ENCODE measurements around the gene BRF1. TPM values are rescaled to one million over a fixed set of nuclear protein-coding genes. Genes with fewer than 3 reads are reported as not detected.

The BRF1 gene
- polyA plus RNA-seq, 1 of the 3 experiments (the other 2 are of a cell fraction) = 15.7 TPM

DNA sequence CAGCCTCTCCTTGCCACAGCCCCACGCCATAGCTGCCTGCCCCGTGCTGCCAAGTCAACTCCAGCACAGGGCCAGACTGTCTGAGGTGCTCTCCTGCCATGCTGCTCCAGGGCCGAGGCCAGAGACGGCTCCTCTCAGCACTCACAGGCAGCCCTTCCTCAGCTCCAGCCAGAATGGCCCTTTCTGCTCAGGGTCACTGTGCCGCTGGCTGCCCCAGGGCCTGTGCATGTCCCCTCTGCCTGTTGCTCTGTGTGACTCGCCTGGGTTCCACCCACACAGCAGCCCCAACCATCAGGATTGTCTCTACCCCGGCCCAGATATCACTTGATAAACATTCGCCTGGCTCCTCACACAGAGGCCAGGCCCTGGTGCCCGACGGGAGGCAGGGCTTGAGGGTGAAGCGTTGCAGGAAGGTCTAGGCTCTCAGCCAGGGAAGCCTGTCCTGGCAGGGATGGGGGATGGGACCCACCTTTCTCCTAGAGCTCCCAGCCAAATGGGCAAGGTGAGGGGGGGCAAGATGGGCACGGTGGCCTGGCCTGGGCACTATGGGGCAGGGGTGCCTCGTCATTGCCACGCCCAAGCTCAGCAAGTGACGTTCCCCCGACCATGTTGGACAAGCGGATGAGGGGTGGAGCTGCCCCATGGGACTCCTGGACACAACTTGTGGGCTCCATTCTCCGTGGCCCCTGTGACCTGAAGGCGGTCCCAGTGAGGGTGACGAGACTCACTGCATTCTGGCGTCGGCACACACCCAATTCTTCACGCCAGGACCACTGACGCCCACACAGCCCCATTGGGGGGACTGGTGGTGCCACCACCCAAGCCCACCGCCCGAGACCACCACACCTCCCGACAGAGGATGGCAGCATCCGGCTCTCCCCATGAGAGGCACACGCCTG, 79.9 kb downstream of the BRF1 start:
- no peaks in the 10 kb centered on the region for H3K9me3 ChIP-seq
- H3K4me2 ChIP-seq = no peak overlapping the region
- no peaks in the 10 kb centered on the region for H3K27me3 ChIP-seq (ENCODE audit: insufficient read depth)
- no peaks in the 10 kb centered on the region for H3F3A ChIP-seq (replicated peaks; ENCODE audit: insufficient read depth)
- H2AFZ ChIP-seq (ENCODE audit: low read depth) = no peak overlapping the region
- CTCF ChIA-PET = interaction anchor here (0.9 to 1.6 kb wide), 8 partner anchors 9 to 245 kb away, joined by 3 to 5 read pairs (median 3); partner anchors contain the start of gene BRF1
- peak overlapping the region in 1 of 2 experiments; percentile 93; a peak in 2 of 4 replicates for H3K27ac ChIP-seq (ENCODE audit: low read depth in 2 of 2, low read length in 1 of 2)
- POLR2A ChIA-PET = interaction anchor here (1.5 kb wide), 2 partner anchors 27 to 39 kb away, joined by 4 to 6 read pairs; partner anchors contain the start of gene BTBD6
- 81% methylated on average over 12 of the region's 29 CpGs for WGBS (ENCODE audit: low lambda C conversion rate)
- peak; percentile 86 for DNase-seq
- H4K20me1 ChIP-seq (ENCODE audit: insufficient read depth) = no peaks in the 10 kb centered on the region
- TF ChIP-seq POLR2AphosphoS5 (IDR thresholded peaks at IDR 0.05; ENCODE audit: low read depth, low read length) (no peak), USF2 (IDR thresholded peaks at IDR 0.05; ENCODE audit: borderline replicate concordance, low read depth, low read length) (no peak), YY1 (IDR thresholded peaks at IDR 0.05; ENCODE audit: low read depth) (no peak), GATA2 (CRISPR knock-in tag; IDR thresholded peaks at IDR 0.05) (peak; percentile 89), MAX (IDR thresholded peaks at IDR 0.05; ENCODE audit: low read depth) (no peak), RAD21 (IDR thresholded peaks at IDR 0.05; ENCODE audit: low read length) (peak; percentile 34; the same call in 1 of the 2 replicates), EZH2phosphoT487 (IDR thresholded peaks at IDR 0.05; ENCODE audit: borderline replicate concordance, low read depth) (no peak), JUND (IDR thresholded peaks at IDR 0.05) (no peak), FOXM1 (IDR thresholded peaks at IDR 0.05; ENCODE audit: low read depth) (no peak), TEAD4 (IDR thresholded peaks at IDR 0.05; ENCODE audit: borderline replicate concordance, insufficient read depth) (no peak), RXRA (IDR thresholded peaks at IDR 0.05; ENCODE audit: borderline replicate concordance, low read depth) (no peak), SMC3 (IDR thresholded peaks at IDR 0.05; ENCODE audit: low read depth, low read length) (peak; percentile 2; the same call in 1 of the 2 replicates), RFX5 (IDR thresholded peaks at IDR 0.05; ENCODE audit: low read length) (no peak), EP300 (IDR thresholded peaks at IDR 0.05; ENCODE audit: borderline replicate concordance in 1 of 2, low read depth in 1 of 2, low read length in 1 of 2) (no peak), TAF1 (IDR thresholded peaks at IDR 0.05; ENCODE audit: borderline replicate concordance, low read depth, low read length) (no peak), MXI1 (IDR thresholded peaks at IDR 0.05; ENCODE audit: low read depth, low read length) (peak; percentile 57; the same call in 1 of the 2 replicates), CHD2 (IDR thresholded peaks at IDR 0.05; ENCODE audit: low read length, partially characterized antibody) (peak; percentile 84), RCOR1 (IDR thresholded peaks at IDR 0.05; ENCODE audit: low read length) (peak; percentile 38; the same call in 1 of the 2 replicates), FOXJ3 (CRISPR knock-in tag; IDR thresholded peaks at IDR 0.05) (peak; percentile 69; the same call in 1 of the 2 replicates), ELF1 (IDR thresholded peaks at IDR 0.05) (no peak), GABPA (IDR thresholded peaks at IDR 0.05; ENCODE audit: low read depth) (no peak)
- H3K9ac ChIP-seq = no peak overlapping the region
- peaks cover 8 to 37% of the 10 kb centered on the region in 2 experiments for H3K36me3 ChIP-seq (replicated peaks in 1 of 2; ENCODE audit: control insufficient read depth in 1 of 2, insufficient read depth in 2 of 2, low read length in 1 of 2)
- H3K4me3 ChIP-seq (ENCODE audit: low read depth in 2 of 2, low read length in 1 of 2) = no peak overlapping the region
- no peaks in the 10 kb centered on the region for H3K9me2 ChIP-seq
- no peaks in the 10 kb centered on the region; the same call in 1 of the 2 replicates for H3K79me2 ChIP-seq (ENCODE audit: insufficient read depth)
- peaks cover 0 to 26% of the 10 kb centered on the region in 2 experiments; a peak in 1 of 4 replicates for H3K4me1 ChIP-seq (ENCODE audit: control insufficient read depth in 1 of 2, insufficient read depth in 2 of 2, low read depth in 1 of 2, low read length in 1 of 2)

Measured in SK-N-SH (cell line).